HL-60/S4 treated with retinoic acid at 250 ng/mL for 4 days and 3 days (cell line): ENCODE data around the gene RIOK3.
"Not testable (repeated sequence)": the region's sequence is repeated elsewhere in the genome, so short reads cannot be mapped to it uniquely, and the experiment has no call there.

ENCODE experiments used
- in situ Hi-C: fragments of 300-500 bp; cut with MboI; formaldehyde crosslinking; loops from 2 replicates; pipeline ENCODE4 v1.7.0; 2022; ENCODE audit warnings: low sequenced_read_pairs

RIOK3 gene, protein sequence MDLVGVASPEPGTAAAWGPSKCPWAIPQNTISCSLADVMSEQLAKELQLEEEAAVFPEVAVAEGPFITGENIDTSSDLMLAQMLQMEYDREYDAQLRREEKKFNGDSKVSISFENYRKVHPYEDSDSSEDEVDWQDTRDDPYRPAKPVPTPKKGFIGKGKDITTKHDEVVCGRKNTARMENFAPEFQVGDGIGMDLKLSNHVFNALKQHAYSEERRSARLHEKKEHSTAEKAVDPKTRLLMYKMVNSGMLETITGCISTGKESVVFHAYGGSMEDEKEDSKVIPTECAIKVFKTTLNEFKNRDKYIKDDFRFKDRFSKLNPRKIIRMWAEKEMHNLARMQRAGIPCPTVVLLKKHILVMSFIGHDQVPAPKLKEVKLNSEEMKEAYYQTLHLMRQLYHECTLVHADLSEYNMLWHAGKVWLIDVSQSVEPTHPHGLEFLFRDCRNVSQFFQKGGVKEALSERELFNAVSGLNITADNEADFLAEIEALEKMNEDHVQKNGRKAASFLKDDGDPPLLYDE

DNA sequence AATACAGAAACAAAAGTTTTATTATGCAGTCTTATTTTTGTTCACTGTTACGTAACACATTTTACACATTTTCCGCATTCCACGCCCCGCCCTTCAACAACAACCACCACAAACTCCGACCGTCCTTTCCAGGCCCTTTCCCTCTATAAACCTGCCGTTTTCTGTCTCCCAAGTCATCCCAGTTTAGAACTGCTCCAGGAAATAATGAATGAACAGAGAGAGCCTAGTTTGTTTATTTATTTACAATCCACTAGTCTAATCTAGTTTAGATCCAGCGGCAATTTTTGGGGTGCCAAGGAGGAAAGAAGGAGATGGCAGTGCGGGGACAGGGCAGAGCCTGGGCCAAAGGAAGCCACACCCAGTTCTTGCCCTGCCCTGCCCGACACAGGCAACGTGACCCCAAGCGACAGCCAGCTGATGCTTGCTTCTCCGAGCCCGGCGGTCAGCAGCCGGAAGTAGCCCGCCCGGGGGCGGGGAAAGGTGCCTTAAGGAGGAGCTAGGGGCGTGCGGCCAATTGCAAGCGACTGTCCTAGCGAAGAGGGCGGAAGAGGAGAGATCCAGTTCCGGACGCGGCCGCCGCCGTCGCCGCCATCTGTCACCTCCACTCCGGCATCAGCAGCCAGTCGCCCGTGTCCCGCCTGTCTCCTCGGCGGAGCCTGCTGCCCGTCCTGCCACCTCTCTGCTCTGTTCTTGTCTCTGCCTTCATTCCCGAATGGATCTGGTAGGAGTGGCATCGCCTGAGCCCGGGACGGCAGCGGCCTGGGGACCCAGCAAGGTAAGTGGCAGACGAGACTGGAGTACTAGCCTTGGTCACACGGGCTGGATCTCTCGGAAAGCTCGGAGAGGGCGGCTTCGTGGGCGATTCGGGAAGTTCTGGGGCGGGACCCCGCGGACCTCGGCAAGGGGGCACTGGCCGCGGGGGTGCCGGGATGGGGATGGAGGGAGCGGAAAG is at the start of gene RIOK3:
TSS of gene RIOK3 (plus strand) at position 560 of the 952 bp plus-strand sequence. CDS start at position 713, 153 bp downstream.
- in situ Hi-C loops, result no loop called here

DNA sequence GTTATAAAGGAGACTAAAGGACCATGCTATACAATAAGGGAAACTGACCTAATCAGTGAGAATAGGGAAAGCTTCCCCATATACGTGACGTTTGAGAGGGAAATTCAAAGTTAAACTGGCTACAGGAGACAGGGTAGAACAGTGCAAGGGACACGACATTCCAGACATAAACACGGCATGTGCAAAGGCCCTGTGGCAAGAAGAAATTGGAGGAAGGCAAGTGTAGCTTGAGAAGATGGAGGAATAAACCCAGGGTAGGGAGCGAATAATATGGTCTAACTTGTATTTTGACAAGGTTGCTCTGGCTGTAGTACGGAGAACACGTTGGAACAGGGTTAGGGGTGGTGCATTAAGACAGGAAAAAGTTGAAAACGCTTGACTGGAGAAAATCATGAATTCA is 49.8 kb upstream of the RIOK3 start:
- in situ Hi-C loops, result loop anchor here (25.0 kb wide), 2 partner anchors 366 to 591 kb away; no protein-coding TSS in a partner anchor

GRCh38 chr18:23405636-23406035 is 47.5 kb upstream of the RIOK3 start:
- in situ Hi-C loops, result loop anchor here (25.0 kb wide), 2 partner anchors 368 to 593 kb away; no protein-coding TSS in a partner anchor

DNA sequence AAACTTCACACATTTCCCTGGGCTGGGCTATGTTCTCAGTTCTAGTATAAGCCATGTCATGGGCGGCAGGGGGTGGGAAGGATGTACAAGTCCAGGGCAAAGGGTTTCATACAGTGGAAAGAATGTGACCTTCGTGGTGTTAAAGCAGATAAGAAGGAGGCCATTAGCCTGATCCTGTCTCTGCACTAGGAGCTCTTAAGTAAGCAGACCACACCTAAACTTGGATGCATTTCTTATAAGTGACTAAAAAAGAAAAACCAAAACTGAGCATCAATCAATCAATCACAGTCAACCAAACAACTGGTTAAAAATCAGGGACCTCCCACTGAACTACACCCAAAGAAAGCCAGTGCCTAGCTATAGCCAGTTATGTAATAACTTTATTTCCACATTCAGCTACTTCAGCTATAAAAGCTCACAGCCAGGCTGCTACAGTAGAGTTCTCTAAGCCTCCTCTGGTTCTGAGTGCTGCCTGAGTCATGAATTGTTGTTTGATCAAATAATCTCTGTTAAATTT is 46.8 kb upstream of the RIOK3 start:
- in situ Hi-C loops, result loop anchor here (25.0 kb wide), 2 partner anchors 369 to 594 kb away; no protein-coding TSS in a partner anchor

GRCh38 chr18:23412351-23412964 is 40.6 kb upstream of the RIOK3 start:
- in situ Hi-C loops, result loop anchor here (25.0 kb wide), 2 partner anchors 375 to 600 kb away; no protein-coding TSS in a partner anchor

DNA sequence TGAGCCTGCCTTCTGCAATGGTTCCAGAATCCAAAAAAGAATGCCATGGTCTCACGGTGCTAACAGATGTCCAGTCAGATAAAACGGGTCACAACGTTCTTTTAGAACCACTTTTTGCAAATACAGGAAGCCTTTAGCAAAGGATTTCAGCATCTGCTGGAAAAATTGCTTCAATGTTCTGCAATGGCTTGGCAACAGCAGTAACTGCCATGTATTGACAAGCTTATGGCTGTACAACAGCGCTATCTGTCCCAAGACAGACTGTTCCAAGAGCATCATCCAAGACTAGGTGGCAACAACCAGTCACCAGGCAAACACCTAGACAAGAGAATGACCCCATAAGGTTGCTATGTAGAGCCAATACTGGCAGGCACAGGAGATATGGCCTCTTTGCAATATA is 37.6 kb upstream of the RIOK3 start:
- in situ Hi-C loops, result loop anchor here (25.0 kb wide), 2 partner anchors 378 to 603 kb away; no protein-coding TSS in a partner anchor

DNA sequence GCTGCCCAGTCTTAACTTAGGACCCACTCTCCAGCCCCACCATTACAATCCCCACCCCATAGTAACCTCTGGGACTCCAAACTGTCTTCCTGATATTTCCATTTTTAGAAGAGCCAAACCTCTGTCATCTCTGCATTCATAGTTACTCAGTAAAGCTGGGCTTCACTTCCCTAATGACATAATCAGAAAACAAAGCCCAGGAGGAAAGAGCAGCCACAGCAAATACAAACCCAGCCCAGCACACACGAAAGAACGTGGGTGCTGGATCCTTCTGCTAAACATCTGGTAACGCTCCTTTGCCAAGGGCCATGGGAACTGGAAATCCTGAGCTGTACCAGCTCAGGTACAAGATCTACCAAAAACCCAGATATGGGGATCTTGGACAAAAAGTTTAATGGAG is 36.8 kb upstream of the RIOK3 start:
- in situ Hi-C loops, result loop anchor here (25.0 kb wide), 2 partner anchors 379 to 604 kb away; no protein-coding TSS in a partner anchor

- in situ Hi-C loops, result loop anchor here (25.0 kb wide), 2 partner anchors 384 to 609 kb away; no protein-coding TSS in a partner anchor
Observed at GRCh38 chr18:23421277-23421676, 31.8 kb upstream of the RIOK3 start.

- in situ Hi-C loops, result loop anchor here (25.0 kb wide), 2 partner anchors 386 to 611 kb away; no protein-coding TSS in a partner anchor
Observed at GRCh38 chr18:23422751-23423418, 30.2 kb upstream of the RIOK3 start.

DNA sequence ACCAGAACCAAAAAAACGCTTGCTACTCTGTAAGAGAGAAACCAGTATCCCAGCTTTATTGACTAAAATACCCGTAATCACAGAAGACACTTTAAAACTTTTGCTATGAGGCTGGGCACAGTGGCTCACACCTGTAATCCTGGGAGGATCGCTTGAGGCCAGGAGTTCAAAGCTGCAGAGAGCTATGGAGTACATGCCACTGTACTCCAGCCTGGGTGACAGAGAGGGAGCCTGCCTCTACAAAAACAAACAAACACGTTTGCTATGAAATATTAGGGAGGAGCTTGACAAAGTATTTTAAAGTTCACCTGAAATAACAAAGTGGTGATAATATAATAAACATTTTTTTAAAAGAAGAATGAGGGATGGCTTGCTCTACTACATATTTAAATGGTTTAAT is 28.5 kb upstream of the RIOK3 start:
- in situ Hi-C loops, result loop anchor here (25.0 kb wide), 2 partner anchors 387 to 612 kb away; no protein-coding TSS in a partner anchor

GRCh38 chr18:23428821-23429220 is 24.3 kb upstream of the RIOK3 start:
- in situ Hi-C loops, result no loop called here

- in situ Hi-C loops, result not testable (repeated sequence)
Observed at GRCh38 chr18:23429538-23429937, 23.5 kb upstream of the RIOK3 start.

- in situ Hi-C loops, result no loop called here
Observed at GRCh38 chr18:23433360-23433759, 19.7 kb upstream of the RIOK3 start.

- in situ Hi-C loops, result no loop called here
Observed at GRCh38 chr18:23437357-23438045, 15.6 kb upstream of the RIOK3 start.

DNA sequence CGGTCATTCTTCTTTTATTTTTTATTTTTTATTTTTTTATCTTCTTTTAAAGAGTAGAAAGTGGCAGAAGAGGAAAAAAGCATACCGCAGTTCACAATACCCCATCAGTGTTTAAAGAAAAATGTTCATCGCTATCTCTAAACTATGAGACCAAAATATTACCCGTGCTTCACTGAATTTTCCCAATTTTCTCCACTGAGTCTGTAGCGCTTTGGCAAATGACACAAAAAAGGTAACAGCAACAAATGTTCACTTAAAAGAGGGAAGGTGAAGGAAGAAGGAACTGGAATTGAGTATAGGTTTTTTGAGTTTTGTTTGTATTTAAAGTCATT is 15.1 kb upstream of the RIOK3 start:
- in situ Hi-C loops, result no loop called here

DNA sequence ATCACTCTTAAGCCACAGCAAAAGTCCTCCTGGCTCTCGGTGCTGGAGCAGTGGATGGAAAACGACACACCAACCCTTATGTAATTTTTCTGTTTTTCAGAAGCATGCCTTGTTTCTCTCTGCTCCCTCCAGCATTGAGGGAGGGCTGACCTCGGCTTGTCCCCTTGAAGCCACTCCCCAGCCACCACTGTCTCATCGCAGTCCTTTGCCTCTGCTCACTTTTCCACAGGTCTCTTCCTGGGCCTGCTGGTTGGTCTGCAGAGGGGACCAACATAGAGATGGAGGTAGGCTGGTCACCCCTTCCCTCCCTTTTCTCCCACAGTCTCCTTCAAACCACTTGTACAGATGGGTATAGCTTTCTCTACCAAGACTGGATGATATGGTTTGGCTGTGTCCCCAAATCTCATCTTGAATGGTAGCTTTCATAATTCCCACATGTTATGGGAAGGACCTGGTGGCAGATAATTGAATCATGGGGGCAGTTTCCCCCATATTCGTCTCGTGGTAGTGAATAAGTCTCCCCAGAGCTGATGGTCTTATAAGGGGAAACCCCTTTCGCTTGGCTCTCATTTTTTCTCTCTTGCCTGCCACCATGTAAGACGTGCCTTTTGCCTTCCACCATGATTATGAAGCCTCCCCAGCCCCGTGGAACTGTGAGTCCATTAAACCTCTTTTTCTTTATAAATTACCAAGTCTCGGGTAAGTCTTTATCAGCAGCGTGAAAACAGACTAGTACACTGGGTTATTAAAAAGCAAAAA is 14.3 kb upstream of the RIOK3 start:
- in situ Hi-C loops, result no loop called here

DNA sequence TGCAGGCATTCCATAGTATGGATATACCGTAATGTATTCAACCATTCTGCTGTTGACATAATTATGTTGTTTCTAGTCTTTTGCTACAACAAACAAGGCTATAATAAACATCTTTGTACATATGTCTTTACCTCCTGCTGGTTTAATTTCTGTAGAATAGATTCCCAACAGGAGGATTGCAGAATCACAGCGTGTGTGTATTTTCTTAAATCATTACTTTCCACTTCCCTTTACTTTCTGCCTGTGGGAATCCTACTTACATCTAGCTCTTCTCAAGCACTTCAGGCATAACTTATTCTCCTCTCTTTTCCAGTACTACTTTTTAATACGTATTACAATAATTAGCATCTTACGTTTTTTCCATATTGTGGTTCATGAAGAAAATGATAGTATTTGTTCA is 13.0 kb upstream of the RIOK3 start:
- in situ Hi-C loops, result no loop called here

- in situ Hi-C loops, result no loop called here
Observed at GRCh38 chr18:23442958-23443357, 10.1 kb upstream of the RIOK3 start.
